ENCODE measurements around the gene SGSM2.

The SGSM2 gene

DNA sequence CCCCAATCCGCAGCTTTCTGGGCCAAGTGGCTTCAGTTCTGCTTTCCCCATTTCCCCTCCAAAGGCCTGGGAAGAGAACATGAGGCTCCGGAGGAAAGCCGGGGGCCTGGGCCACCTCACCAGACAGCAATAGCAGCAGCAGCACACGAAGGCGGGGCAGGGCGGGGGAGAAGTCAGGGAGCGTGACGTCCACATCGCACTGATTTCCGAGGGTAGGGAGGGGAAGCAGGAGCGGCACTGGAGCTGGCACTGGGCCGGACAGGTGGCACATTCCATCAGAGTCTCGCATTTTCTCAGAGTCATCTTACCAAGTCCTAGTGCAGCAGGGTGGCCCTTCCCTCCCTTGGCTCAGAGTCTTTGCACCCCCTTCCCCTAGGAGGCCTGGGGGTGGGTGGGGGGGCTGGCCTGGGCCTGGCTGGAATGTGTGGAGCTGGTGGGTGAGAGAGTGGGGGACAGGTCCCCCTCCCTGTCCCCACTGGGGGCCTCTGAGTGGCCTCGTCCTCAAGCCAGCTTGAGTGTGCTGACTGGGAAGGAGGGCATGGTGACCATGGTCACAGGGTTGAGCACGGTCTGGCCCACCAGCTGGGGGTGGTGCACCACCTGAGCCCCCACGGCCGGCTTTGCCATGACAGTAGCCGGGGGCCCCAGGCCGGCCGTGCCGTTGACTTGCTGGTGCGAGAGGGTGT lies 49.2 kb downstream of the SGSM2 start:
- DNase-seq (no peak), ATAC-seq (no peak)

DNA sequence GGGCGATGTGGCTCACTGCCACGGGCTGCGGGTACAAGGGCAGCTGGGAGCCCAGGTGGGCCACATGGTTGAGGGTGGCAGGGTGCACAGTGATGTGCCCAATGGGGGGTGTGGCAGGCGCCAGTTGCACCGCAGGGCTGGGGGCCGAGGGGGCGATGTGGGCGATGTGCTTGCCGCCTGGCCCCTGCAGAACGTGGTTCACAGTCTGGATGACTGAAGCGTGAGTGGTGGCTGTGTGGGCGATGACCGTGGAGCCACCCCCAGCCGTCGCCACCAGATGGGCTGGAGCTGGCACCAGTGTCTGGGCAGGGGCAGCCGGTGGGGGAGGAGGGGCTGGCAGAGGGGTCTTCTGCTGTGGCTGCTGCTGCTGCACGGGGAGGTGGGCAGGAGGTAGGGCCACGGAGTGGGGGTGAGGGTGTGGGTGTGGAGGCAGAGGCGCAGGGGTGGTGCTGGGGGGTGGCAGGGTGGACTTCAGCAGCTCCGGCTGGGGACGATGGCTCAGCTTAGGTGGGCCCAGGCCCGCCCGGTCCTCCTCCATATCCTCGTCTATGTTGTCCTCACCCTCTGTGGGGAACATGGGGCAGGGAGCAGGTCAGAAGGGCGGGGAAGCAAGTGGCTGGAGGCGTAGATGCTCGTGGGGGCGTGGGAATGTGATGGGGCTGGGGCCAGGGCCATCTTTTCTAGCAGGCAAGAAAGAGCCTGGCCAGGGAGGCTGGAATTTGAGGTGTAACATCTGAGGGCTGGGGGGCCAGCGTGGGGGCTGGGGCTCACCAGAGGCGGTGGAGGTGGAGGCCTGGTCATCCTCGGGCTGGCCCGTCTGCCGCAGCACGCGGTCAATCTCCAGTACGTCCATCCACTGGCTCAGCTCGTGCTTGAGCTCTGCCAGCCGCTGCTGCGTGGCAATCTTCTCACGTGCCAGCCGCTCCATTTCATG lies 50.1 kb downstream of the SGSM2 start:
- DNase-seq: no peak
- no peak for ATAC-seq

DNA sequence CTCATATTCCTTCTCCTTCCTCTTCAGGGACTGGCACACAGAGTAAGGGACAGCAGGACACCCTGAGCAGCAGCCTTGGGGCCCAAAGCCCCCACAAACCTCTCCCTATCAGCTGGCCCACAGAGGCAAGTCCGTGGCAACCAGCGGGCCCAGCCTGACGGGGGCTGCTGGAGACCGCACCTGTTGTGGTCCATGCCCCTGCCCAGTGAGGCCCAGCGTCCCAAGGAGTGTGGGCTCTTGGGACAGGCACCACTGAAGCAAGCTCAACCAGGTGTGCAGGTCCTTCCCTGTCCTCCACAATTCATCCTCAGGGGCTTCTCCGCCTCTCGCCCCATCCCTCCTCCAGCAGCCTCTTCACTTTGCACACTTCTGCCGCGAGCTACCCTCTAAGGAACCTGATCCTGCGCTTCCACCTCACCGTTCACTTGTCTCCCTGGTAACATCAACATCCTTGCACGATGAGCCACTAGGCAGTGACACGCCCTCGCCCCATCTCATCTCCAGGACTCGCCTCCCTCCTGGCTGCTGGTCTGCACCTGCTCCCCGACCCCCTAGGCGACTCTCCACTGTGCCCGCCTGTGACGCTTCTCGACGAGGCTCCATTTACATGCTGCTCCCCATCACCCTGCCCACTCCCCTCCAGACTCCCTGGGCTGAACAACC lies 50.9 kb downstream of the SGSM2 start:
- no peak for ATAC-seq

DNA sequence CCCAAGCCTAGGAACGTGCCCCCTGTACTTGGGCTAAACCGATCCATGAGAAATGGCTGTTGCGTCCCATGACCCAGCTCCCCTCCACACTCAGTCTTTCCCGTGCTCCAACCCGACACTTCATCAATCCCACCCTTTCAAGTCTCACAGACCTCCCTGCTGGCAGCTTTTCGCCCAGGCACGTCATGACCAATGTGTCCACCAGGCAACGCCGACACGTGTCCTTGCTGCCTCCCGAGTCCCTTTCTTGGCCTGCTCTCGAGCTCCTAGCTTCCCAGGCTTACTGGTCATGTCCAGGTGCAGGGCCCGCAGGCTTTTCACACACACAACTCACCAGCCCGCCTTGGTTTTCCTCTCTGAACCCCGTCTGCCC lies 51.4 kb downstream of the SGSM2 start:
- ATAC-seq (no peak), DNase-seq (no peak)

More for the DNA sequence above, 50.9 kb downstream of the SGSM2 start:
- no peak for DNase-seq

DNA sequence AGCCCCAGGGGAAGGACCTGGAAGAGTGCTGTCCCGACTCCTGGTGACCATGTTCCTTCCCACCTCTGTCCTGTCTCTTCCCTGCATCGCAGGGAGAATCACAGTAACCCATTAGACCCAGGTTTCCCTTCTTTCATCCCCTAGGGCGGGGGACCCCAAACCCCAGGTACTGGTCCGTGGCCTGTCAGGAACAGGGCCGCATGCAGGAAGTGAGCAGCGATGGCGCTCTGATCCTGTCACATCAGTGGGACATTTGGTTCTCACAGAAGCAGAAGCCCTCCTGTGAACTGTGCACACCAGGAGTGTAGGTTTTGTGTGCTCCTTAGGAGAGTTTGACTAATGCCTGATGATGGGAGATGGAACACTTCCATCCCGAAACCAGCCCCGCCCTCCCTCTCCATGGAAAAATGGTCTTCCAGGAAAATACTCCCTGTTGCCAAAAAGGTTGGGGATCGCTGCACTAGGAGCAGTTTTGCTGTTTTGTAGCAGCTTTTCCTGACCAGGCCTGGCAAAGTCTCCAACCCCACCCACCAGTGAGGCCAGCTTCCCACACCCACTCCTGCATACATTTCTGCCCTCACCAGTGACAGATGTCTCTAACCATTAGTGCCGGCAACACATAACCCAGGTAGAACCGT lies 53.0 kb downstream of the SGSM2 start:
- ATAC-seq: no peak
- no peak for DNase-seq

DNA sequence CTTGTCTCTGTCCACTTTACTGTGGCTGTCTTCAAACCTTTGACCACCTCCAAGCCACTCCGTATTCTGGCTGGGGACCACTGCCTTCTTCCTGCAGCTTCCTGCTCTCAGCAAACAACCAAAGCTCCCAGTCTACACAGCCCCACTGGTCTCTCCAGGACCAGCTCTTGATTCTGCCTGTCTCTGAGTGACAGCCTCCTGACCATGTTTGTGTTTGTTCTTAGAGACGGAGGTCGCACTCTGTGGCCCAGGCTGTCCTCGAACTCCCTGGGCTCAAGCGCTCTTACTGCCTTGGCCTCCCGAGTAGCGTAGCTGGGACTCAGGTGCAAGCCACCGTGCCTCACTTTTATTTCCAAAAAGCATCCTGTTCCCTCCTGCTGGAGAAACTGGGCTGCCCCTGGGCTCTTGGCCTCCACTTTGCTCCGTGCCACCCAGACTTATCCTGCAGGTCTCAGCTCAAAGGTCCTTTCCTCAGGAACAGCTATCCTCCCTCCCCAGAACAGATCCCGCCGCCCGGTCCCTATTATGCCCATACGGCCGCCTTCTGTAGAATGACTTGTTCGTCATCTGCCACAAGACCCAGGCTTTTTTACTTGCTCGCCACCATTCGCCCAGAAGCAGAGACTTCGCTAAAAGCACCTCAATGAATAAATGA lies 54.4 kb downstream of the SGSM2 start:
- ATAC-seq: no peak
- DNase-seq: no peak

DNA sequence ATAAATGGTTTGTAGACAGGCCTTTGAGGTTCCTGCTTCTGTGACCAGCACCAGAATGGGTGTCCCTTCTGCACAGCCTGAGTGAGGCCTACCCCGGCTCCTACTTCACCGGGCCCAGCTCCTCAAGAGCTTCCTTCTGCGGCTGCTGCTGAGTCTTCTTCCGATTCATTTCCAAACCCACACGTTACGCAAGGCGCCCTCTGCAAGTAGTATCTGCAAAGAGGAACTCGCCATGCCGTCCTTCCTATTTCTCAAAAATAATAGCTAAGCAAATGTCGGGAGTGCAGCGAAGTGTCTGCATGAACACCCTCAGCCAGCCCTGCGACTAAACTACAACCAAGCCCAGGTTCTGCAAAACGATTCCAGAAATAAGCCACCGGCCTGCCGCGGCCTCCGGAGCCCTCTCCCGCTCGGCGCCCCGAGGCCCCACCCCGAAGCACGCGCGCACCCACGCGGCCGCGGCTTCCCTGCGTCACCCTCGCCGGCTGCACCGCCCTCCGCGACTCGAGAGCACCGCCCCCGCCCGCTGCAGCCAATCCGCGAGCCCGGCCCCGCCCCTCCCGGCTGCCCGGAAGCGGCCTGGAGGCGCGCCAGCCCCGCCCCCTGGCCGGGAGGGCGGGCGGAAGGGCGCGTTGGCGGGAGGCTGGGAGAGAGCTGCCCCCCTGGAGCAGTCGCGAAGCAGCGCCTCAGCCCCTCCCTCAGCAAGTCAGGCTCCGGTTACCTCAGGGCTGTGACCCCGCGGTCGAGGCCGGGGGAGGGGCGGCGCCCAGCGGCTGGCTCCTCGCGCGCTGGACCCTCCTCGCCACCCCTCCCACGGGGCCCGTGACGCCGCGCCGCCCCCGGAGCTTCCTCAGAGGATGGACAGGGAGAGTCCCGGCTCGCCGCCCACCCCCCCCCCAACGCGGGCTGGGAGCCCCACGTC lies 55.2 kb downstream of the SGSM2 start:
- DNase-seq (peak; percentile 99), ATAC-seq (peak; percentile 66)

DNA sequence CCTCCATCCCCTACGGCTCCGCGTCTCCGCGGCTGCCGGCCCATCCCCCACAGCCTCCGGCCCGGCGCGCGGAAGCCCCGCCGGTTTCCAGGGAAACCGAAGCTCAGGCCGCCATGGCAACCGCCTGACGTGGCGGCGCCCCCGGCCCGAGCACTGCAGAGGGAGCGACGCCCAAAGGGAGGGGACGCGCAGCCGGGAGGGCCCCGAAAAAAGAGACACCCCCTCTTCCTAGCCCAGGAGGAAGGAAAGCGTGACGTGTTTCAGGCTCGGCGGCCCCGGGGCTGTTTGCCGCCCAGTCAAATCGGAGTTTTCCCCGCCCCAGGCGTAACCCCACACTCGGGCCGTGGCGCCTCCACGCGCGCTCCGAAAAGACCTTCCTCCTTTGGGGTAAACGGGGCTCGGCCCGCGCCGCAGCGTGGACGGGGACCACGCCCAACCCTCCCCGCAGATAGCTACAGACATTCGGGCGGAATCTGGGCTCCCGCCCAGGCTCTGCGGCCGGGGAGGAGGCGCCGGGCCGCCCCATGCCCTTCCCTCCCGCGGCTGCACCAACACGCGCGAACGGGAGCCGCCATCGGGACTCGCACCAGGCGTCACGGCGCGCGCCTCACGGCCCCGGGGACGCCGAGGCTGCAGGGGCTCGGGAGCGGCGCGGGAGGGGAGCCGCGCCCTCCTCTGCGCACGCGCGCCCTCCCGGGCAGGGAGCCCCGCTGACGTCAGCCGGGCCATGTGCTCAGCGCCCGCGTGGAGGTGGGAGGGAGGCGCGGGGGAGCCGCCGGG lies 56.1 kb downstream of the SGSM2 start:
- ATAC-seq: peak; percentile 61

DNA sequence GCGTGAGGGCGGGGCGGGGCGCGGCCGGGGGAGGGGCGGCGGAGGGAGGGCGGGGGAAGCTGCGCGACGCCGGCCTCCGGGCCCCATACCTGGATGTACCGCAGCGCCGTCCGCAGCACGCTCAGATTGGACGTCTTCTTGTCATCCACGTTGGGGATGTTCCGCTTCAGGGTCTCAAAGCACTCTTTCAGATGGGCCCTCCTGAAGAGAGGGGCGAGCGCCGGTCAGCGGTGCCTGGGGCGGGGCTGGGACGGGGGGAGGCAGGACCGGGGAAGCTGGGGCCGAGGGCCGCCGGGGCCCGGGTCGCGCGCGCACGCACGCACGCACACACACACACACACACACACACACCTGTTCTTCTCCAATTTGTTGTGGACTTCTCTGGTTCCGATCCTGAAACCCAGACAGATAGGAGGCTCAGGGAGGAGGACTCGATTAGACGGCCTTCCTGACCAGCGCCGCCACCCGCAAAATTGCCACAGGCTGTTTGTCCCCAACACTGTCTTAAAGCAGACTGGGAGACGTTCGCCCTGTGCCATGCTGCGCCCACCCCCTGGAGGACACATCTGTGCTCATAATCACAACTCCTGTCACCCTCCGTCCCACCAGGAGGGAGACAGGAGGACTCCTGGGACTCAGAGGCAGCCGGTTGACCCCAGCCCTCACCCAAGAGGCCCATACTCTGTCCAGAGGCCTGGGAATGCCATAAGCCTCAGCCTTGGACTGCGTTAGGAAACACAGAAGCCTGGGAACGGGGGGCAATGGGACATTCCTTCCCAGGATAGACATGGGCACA lies 56.9 kb downstream of the SGSM2 start:
- peak; percentile 37 for DNase-seq
- no peak for ATAC-seq

More for the DNA sequence above, 56.1 kb downstream of the SGSM2 start:
- DNase-seq: peak; percentile 93

DNA sequence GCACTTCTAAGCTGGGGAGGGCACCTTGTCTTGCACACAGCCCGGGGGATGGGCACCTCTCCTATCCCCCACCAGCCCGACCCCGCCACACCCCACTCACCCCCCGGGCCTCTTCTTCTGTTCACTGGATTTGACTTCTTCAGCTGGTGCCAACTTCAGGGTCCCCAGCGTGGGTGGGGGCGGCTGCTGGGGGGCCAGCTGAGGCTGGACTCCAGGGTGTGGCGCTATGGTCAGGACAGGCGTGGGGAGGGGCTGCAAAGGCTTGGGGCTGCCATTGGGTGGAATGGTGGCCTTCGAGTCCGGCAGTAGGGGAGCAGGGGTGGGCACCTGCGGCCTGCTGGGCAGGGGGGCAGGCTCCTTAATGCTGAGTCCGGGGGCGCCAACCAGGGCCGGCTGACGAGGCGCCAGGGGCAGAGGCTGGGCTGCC lies 57.5 kb downstream of the SGSM2 start:
- ATAC-seq (no peak), DNase-seq (no peak)

DNA sequence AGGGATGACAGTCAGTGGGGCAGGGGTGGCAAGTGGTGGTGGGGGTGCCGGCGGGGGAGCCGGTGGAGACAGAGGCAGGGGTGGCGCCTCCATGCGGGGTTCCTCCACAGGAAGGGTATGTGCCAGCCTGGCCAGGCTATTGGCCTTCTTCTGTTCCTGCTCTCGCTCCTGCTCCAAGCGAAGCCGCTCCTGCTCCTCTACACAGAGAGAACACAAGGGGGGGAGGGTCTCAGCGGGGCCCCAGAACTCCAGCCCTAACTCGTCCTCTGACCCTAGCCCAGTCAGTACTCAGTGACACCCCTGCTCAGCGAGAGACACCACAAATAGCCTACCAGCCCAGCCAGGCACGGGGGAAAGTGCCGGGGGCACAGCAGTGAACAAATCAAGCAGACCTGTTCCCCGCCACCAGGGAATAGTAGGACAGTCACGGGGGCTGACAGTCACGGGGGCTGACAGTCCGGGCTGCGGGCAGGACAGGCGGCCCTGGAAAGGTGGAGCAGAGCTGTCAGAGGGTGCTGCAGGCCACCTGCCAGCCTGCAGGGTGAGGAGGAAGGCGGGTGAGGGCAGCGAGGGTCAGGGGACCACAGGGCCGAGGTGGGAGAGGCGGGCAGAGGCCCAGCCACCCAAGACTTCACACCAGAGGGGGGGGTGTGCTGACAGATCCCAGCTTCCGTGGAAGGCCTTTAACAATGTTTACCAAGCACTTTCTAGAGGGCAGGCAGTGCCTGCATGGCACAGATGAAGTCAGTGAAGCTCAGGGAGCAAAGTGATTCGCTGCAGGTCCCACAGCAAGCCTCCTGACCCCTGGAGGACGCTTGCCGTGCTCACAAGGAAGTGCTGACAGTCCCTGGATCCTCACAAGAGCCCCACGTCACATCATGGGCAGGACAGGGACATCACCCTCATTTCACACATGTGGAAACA lies 58.2 kb downstream of the SGSM2 start:
- ATAC-seq (no peak), DNase-seq (no peak)

DNA sequence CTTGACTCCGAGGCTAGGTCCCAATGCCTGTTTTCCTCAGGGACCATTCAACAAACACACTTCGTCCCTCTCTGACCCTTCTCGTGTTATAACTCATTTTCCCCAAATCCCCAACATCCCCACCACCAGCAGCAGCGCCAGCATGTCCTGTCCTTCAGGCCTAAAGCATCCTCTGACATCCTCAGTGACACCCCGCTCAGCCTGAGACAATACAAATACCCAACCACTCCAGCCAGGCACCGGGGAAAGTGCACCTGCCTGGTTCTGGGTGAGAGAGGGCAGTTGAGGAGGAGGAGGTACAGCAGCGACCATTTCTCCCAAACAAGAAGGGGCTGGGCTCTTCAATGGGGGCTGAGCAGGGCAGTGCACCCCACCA lies 58.9 kb downstream of the SGSM2 start:
- DNase-seq (no peak), ATAC-seq (no peak)

DNA sequence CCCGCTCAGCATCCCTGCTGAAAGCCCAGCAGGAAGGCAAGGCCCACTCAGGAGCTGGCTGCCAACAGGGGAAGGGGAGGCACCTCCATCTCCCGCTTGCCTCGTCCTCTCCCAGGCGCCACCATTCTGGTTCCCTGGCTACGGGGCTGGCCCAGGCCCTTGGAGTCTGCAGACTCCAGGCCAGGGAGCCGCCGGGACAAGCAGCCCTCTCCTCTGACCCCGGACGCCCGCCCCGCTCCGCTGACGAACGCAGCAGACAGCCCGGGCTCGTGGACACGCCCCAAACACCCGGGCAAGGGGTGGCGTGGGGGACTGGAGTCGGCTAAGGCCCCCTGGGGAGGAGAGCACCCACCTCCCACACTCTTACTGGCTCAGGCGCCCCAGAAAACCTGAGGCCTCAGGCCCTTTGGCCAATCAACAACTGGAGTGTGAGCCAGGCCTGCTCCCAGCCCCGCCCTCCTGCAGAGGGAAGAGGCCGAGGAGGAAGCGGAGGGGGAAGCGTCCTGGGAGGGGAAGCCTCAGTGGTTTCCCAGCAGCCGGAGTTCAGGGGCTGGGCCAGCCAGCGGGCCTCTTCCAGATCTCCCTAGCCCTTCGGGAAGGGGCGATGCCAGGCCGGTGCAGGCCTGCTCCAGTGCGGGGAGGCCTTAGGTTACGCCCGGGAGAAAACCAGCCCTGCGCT lies 59.4 kb downstream of the SGSM2 start:
- no peak for ATAC-seq
- peak; percentile 74 for DNase-seq

DNA sequence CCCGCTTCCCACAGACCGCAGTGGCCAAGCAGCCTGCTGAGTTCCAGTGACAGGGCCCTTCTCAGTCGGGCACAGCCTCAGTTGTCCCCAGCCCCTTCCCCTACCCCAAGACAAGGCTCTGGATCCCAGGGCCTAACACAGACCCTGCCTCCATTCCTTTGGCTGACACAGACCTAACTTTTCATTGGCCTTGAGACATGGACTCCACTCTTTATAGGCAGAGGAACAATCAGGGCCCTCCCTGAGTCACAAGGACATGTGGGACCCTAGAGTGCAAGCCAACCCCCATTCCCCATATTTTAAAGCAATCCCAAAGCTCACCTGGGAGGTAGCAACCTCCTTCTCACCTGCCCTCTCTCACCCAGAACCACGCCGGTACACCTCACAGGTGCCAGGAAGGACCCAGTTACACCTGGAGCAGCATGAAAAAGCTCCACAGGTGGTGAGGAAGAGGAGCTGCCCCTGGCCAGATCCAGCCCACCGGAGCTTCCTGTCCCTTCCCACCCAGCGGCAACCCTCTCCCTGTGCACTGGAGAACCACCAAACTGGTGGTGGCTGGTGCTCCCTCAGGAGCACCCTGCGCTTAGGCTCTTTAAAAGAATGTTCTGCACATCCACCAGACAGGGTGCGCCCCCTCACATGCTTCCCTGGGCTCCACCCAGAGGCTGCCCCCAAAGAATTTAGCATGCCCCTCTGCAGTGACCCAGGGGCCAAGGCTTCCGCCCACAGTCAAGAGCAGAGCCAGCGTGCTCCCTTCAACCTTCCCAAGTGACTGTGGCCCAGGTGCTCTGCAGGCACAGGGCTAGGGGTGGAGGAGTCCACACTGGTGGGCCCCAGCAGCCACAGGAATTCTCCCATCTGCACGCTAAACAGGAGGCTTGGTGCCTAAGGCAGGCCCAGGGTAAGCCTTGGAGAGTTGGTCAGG lies 60.2 kb downstream of the SGSM2 start:
- DNase-seq (no peak), ATAC-seq (no peak)

DNA sequence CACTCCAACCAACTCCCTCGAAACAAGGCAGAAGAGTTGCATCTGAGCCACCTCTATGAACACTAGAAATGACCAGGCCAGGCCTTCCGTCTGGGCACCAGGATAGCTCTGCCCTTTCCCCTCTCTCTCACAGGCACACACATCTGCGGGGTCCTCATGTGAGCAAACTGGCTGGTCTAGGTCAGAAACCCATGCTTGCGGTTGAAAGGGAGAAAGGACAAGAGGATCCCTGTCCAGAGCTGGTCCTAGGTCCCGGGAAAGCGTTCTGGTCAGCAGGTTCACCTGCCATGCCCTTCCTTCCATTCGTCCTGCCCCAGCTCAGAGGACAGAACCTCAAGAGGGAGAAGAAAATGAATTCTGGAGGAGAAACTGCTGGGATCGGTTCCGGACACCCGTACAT lies 60.9 kb downstream of the SGSM2 start:
- DNase-seq (no peak), ATAC-seq (no peak)
